ENCODE measurements around the gene NOP10. TPM values are rescaled to one million over a fixed set of nuclear protein-coding genes. Genes with fewer than 3 reads are reported as not detected.

Gene NOP10
- total and polyA plus RNA-seq, 11 donors = 96.4 to 384 (median 151) TPM

- intact Hi-C loops (cut with DNase I) = loop anchor here in 9 of 10 donors (1.0 to 10.0 kb wide), 12 partner anchors 24 to 303 kb away; partner anchors contain the start of genes EMC7 (in 5 of the 9), PGBD4 (in 4 of the 9), NOP10 (in 3 of the 9) and NUTM1 (in 3 of the 9)
- Histone ChIP-seq H3K4me1 (peaks cover 0 to 25% (median 15%) of the 10 kb centered on the region in 12 donors), H3K9me3 (no peaks in the 10 kb centered on the region), H3K36me3 (peaks cover 0 to 16% (median 12%) of the 10 kb centered on the region in 9 donors), H3K27ac (peak within 1 kb of the TSS; percentile 91 to 100 (median 98)), H3K4me3 (peak within 1 kb of the TSS; percentile 62 to 99 (median 88)), H3K27me3 (no peaks in the 10 kb centered on the region)
- 0% methylated on average over 21 to 80 of the region's 80 CpGs for WGBS, 4 donors
- peak; percentile 86 to 99 (median 96) for TF ChIP-seq CTCF (IDR thresholded peaks at IDR 0.05)
- peak in 1 of 2 donors; percentile 75 for TF ChIP-seq POLR2A (IDR thresholded peaks at IDR 0.05)
- peak; percentile 89 to 94 (median 92) for DNase-seq
- ATAC-seq = peak; percentile 82 to 96 (median 90)
Measured at GRCh38 chr15:34367101-34368081, 24.5 kb upstream of the NOP10 start, which contains the start of gene LPCAT4. TSS of gene LPCAT4 (minus strand) at chr15:34367196. CDS start at chr15:34367100, 96 bp downstream.

GRCh38 chr15:34366271-34367065 lies 23.5 kb upstream of the NOP10 start:
- Histone ChIP-seq H3K36me3 (peaks cover 0 to 24% (median 22%) of the 10 kb centered on the region in 9 donors), H3K27ac (peak overlapping the region in 11 of 12 donors; percentile 95 to 100 (median 99)), H3K4me1 (peaks cover 0 to 25% (median 15%) of the 10 kb centered on the region in 12 donors), H3K9me3 (no peaks in the 10 kb centered on the region), H3K27me3 (no peaks in the 10 kb centered on the region), H3K4me3 (peak overlapping the region; percentile 62 to 99 (median 88))
- ATAC-seq = peak; percentile 39 to 73 (median 64)
- intact Hi-C loops (cut with DNase I) = loop anchor here in 9 of 10 donors (1.0 to 10.0 kb wide), 12 partner anchors 23 to 302 kb away; partner anchors contain the start of genes EMC7 (in 5 of the 9), NOP10 (in 4 of the 9), NUTM1 (in 4 of the 9) and PGBD4 (in 4 of the 9)
- no peak for TF ChIP-seq POLR2A (IDR thresholded peaks at IDR 0.05)
- no peak for TF ChIP-seq CTCF (IDR thresholded peaks at IDR 0.05)
- 0 to 1% (median 0%) methylated on average over 35 to 37 of the region's 37 CpGs for WGBS, 4 donors
- peak; percentile 69 to 85 (median 81) for DNase-seq

- 23 to 43% (median 29%) methylated on average over 4 to 5 of the region's 5 CpGs for WGBS, 4 donors
- Histone ChIP-seq H3K27me3 (no peaks in the 10 kb centered on the region), H3K4me1 (peaks cover 0 to 25% (median 15%) of the 10 kb centered on the region in 12 donors), H3K36me3 (peaks cover 0 to 31% (median 28%) of the 10 kb centered on the region in 9 donors), H3K9me3 (no peaks in the 10 kb centered on the region), H3K27ac (peak overlapping the region in 11 of 12 donors; percentile 95 to 100 (median 99)), H3K4me3 (peak overlapping the region in 11 of 12 donors; percentile 77 to 99 (median 90))
- intact Hi-C loops (cut with DNase I) = loop anchor here in 8 of 10 donors (1.0 to 10.0 kb wide), 10 partner anchors 23 to 301 kb away; partner anchors contain the start of genes EMC7 (in 4 of the 8), PGBD4 (in 4 of the 8), GOLGA8B (in 1 of the 8) and NOP10 (in 1 of the 8)
- ATAC-seq (peak; percentile 4 to 33 (median 16)), DNase-seq (peak in 1 of 5 donors; percentile 8)
- TF ChIP-seq POLR2A (IDR thresholded peaks at IDR 0.05) = no peak
- TF ChIP-seq CTCF (IDR thresholded peaks at IDR 0.05) = no peak
Measured at GRCh38 chr15:34365836-34366235, 22.9 kb upstream of the NOP10 start.

Measured in heart left ventricle (tissue), 16 donors.